HEK293 (cell line): ENCODE measurements around the gene ASCC1.
"Not testable (repeated sequence)": the region's sequence is repeated elsewhere in the genome, so short reads cannot be mapped to it uniquely, and the experiment has no call there.

Source experiments
- CTCF ChIA-PET: fragments of 350-600 bp; formaldehyde crosslinking; extraction: SDS; loops from one replicate; lab custom pipeline; 2021; ENCODE audit warnings: antibody characterized with exemption; lab: Yijun Ruan, JAX
- POLR2A ChIA-PET: fragments of 300-600 bp; formaldehyde crosslinking; extraction: SDS; loops from one replicate; lab custom pipeline; 2020; ENCODE audit warnings: antibody characterized with exemption, inconsistent platforms; lab: Yijun Ruan, JAX
- H3K27ac ChIP-seq: fragments of 200-500 bp; sonication (Bioruptor generic); 2 replicates; pipeline ENCODE4 v1.5.1; 2014; ENCODE audit warnings: low read depth, low read length, control low read depth, inconsistent platforms; ENCODE audit errors: extremely low read depth
- H3K36me3 ChIP-seq, 2 experiments: fragments of 200-500 bp in 1 of 2; sonication (Bioruptor generic) in 1 of 2; 1 replicate in 1 of 2; 2 replicates in 1 of 2; pipeline ENCODE4 v1.5.1; 2014 to 2017; ENCODE audit warnings: inconsistent platforms in 2 of 2, low read length in 2 of 2; ENCODE audit not compliant: control insufficient read depth in 2 of 2, insufficient read depth in 1 of 2
- H3K4me1 ChIP-seq: fragments of 200-500 bp; sonication (Bioruptor generic); 2 replicates; pipeline ENCODE4 v1.5.1; 2014; ENCODE audit warnings: mild to moderate bottlenecking, low read length, inconsistent platforms; ENCODE audit not compliant: control insufficient read depth, insufficient read depth
- H3K4me3 ChIP-seq: 2 replicates; pipeline ENCODE4 v1.5.1; 2011; ENCODE audit warnings: low read depth, mild to moderate bottlenecking, control low read depth, low read length, moderate library complexity
- H3K9me3 ChIP-seq: fragments of 200-500 bp; sonication (Bioruptor generic); 2 replicates; pipeline ENCODE4 v1.5.1; 2014; ENCODE audit warnings: low read depth, low read length, inconsistent platforms; ENCODE audit not compliant: control insufficient read depth, insufficient read depth
- GFI1B ChIP-seq: fragments of 450-650 bp; formaldehyde crosslinking; IDR thresholded peaks from 2 replicates; pipeline ENCODE4 v1.5.1; 2016; ENCODE audit warnings: missing biosample characterization, missing genetic modification characterization
- MEIS1 ChIP-seq: sonication (generic); formaldehyde crosslinking; IDR thresholded peaks from 2 replicates; pipeline ENCODE4 v1.8.1; 2022; ENCODE audit warnings: missing genetic modification reagents, mild to moderate bottlenecking, borderline replicate concordance
- REPIN1 ChIP-seq: fragments of 450-650 bp; formaldehyde crosslinking; IDR thresholded peaks from 2 replicates; pipeline ENCODE4 v1.5.1; 2017; ENCODE audit warnings: missing biosample characterization, missing genetic modification characterization, low read depth
- YY2 ChIP-seq: fragments of 450-650 bp; formaldehyde crosslinking; IDR thresholded peaks from 2 replicates; pipeline ENCODE4 v1.5.1; 2016; ENCODE audit warnings: missing biosample characterization, missing genetic modification characterization
- ZBTB6 ChIP-seq: fragments of 450-650 bp; formaldehyde crosslinking; IDR thresholded peaks from 2 replicates; pipeline ENCODE4 v1.5.1; 2017; ENCODE audit warnings: missing biosample characterization, missing genetic modification characterization
- ZNF274 ChIP-seq, 2 experiments: fragments of 200-500 bp in 1 of 2; fragments of 450-650 bp in 1 of 2; sonication (Bioruptor generic) in 1 of 2; formaldehyde crosslinking in 1 of 2; IDR thresholded peaks; 2 replicates each; pipeline versions ENCODE4 v1.5.1 to v1.6.1; 2014 to 2016; ENCODE audit warnings: borderline replicate concordance in 1 of 2, inconsistent platforms in 1 of 2, low read length in 1 of 2, missing biosample characterization in 1 of 2, missing genetic modification characterization in 1 of 2
- ZNF280D ChIP-seq: fragments of 450-650 bp; formaldehyde crosslinking; IDR thresholded peaks from 2 replicates; pipeline ENCODE4 v1.5.1; 2016; ENCODE audit warnings: missing biosample characterization, missing genetic modification characterization
- ZNF311 ChIP-seq: fragments of 450-650 bp; formaldehyde crosslinking; IDR thresholded peaks from 2 replicates; pipeline ENCODE4 v1.5.1; 2017; ENCODE audit warnings: missing biosample characterization, missing genetic modification characterization, borderline replicate concordance
- ZNF513 ChIP-seq: fragments of 450-650 bp; IDR thresholded peaks from 2 replicates; pipeline ENCODE4 v1.5.1; 2018; ENCODE audit warnings: missing biosample characterization, missing genetic modification characterization
- ZNF555 ChIP-seq: fragments of 450-650 bp; formaldehyde crosslinking; conservative IDR thresholded peaks from 2 replicates; pipeline ENCODE4 v1.5.1; 2017; ENCODE audit warnings: missing biosample characterization, mild to moderate bottlenecking, missing genetic modification characterization, inconsistent platforms
- ZNF600 ChIP-seq: fragments of 450-650 bp; formaldehyde crosslinking; IDR thresholded peaks from 2 replicates; pipeline ENCODE4 v1.5.1; 2016; ENCODE audit warnings: missing biosample characterization, missing genetic modification characterization
- ZNF76 ChIP-seq: fragments of 450-650 bp; formaldehyde crosslinking; IDR thresholded peaks from 2 replicates; pipeline ENCODE4; 2016; ENCODE audit warnings: low read depth, missing biosample characterization, missing genetic modification characterization, borderline replicate concordance

Gene ASCC1

GRCh38 chr10:72226418-72227027, 10.4 kb upstream of the ASCC1 start:
- Histone ChIP-seq H3K4me1 (peaks cover 26% of the 10 kb centered on the region), H3K4me3 (no peak overlapping the region), H3K27ac (no peak overlapping the region), H3K9me3 (no peaks in the 10 kb centered on the region), H3K36me3 (peaks cover 14 to 18% of the 10 kb centered on the region in 2 experiments)
- ChIA-PET CTCF (interaction anchor here (0.6 to 3.0 kb wide), 6 partner anchors 48 to 330 kb away, joined by 3 to 11 read pairs (median 5); no protein-coding TSS in a partner anchor), POLR2A (interaction anchor here (0.9 to 1.5 kb wide), 3 partner anchors 11 to 105 kb away, joined by 3 to 5 read pairs (median 4); no protein-coding TSS in a partner anchor)
- TF ChIP-seq ZBTB6 (tag by site-specific recombination) (peak; percentile 55; the same call in 1 of the 2 replicates), ZNF555 (no peak), REPIN1 (tag by site-specific recombination) (no peak), ZNF274 (IDR thresholded peaks at IDR 0.05; ENCODE audit: low read length) (no peak), ZNF274 (tag by site-specific recombination; IDR thresholded peaks at IDR 0.05; ENCODE audit: borderline replicate concordance) (no peak), YY2 (tag by site-specific recombination) (no peak)

- H3K36me3 ChIP-seq: peaks cover 13 to 25% of the 10 kb centered on the region in 2 experiments; a peak in 2 of 3 replicates
- H3K9me3 ChIP-seq, H3K4me3 ChIP-seq, H3K27ac ChIP-seq: not testable (repeated sequence)
- POLR2A ChIA-PET: interaction anchor here (1.2 to 1.5 kb wide), 2 partner anchors 50 to 51 kb away, joined by 3 to 4 read pairs; no protein-coding TSS in a partner anchor
- CTCF ChIA-PET: interaction anchor here (0.6 to 3.2 kb wide), 9 partner anchors 49 to 267 kb away, joined by 3 to 19 read pairs (median 6); partner anchors contain the start of gene DDIT4
- peaks cover 14% of the 10 kb centered on the region for H3K4me1 ChIP-seq
Observed at GRCh38 chr10:72224191-72224590, 8.1 kb upstream of the ASCC1 start.

GRCh38 chr10:72223743-72224101, 7.6 kb upstream of the ASCC1 start:
- TF ChIP-seq MEIS1 (CRISPR knock-in tag) (no peak), ZNF280D (no peak), ZNF311 (no peak), ZNF600 (tag by site-specific recombination) (no peak), GFI1B (tag by site-specific recombination) (no peak), ZNF513 (tag by site-specific recombination) (peak; percentile 80), ZNF76 (tag by site-specific recombination) (no peak)
- Histone ChIP-seq H3K4me3 (no peak overlapping the region), H3K9me3 (no peaks in the 10 kb centered on the region), H3K4me1 (peaks cover 10% of the 10 kb centered on the region), H3K36me3 (peaks cover 13 to 25% of the 10 kb centered on the region in 2 experiments; a peak in 2 of 3 replicates), H3K27ac (no peak overlapping the region)
- CTCF ChIA-PET: interaction anchor here (0.9 to 3.2 kb wide), 8 partner anchors 50 to 267 kb away, joined by 3 to 19 read pairs (median 6); partner anchors contain the start of gene DDIT4
- POLR2A ChIA-PET: interaction anchor here (0.6 to 1.5 kb wide), 3 partner anchors 50 to 108 kb away, joined by 3 to 9 read pairs (median 4); no protein-coding TSS in a partner anchor
